Measurements from ENCODE around the gene RERE.

Gene RERE

DNA sequence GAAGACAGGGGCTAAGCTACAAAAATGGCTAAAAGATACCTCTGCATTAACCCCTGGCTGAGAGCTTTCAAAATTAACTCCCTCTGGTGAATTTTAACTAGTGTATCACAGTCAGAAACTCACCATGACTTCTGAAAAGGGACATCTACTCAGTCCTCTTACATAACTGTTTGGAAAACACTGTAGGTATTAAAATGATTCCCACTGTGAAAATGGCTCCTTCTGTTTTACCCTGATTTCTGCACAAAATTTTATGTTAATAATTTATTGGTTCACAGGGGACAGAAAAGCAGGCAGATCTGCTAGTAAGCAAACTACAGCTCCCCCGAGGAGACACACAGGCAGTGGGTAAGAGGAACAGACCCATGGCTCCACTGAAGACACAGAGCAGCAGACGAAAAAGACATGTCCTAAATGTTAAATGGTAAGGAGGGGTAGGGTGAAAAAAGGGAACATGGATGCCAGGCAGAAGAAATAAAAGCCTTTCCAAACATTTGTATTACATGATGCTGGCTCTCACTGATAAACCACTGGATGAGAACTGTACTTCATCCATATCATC is 387.8 kb downstream of the RERE start:
- no peak for DNase-seq (ENCODE audit: insufficient read length)
- TF ChIP-seq POLR2A (IDR thresholded peaks at IDR 0.05; ENCODE audit: low read depth, low read length) = no peak
- no peak for FAIRE-seq

DNA sequence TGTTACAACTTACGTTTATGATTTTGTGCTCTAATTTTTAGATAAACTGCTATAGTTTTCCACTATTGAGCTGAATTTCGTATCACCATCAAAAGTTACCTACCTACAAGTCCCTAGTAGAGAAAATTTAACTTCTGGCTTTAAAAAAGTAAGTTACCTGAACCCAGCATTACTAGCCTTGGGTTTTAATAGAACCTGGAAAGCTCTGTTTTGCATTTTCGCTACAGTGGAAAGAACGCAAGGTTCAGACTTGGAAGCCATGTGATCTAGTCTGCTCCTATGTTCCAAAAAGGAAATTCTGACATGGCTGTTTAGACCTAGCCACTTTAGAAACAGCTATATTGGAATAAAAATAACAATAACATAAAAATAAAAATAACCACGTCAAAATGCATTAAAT is 389.0 kb downstream of the RERE start:
- FAIRE-seq = no peak
- no peak for DNase-seq (ENCODE audit: insufficient read length)
- no peak for TF ChIP-seq POLR2AphosphoS5 (IDR thresholded peaks at IDR 0.05; ENCODE audit: low read depth, low read length)
- TF ChIP-seq POLR2A (IDR thresholded peaks at IDR 0.05; ENCODE audit: low read depth, low read length) = no peak
- TF ChIP-seq TAF1 (IDR thresholded peaks at IDR 0.05; ENCODE audit: borderline replicate concordance, low read depth, low read length) = no peak

DNA sequence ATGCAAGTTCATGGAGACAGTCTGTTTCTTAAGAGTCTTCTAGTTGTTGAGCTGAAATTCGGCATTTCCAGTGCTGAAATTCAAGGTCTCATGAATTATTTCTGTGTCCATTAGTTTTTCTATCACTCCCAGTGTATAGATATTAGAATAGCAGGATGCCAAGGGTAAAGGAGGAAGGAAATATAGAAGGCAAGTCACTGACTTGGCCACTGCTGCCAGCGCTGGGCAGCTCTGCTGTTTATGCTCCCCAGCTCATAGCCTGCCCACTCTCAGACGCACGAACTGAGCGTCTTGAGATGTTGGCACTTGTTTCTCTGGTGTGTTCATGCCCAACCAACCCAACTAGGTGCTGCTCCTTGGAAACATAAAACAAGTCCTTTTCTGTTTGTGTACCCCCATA is 389.5 kb downstream of the RERE start:
- FAIRE-seq (no peak), DNase-seq (ENCODE audit: insufficient read length) (no peak)
- TF ChIP-seq POLR2A (IDR thresholded peaks at IDR 0.05; ENCODE audit: low read depth, low read length) (no peak), TAF1 (IDR thresholded peaks at IDR 0.05; ENCODE audit: borderline replicate concordance, low read depth, low read length) (no peak), POLR2AphosphoS5 (IDR thresholded peaks at IDR 0.05; ENCODE audit: low read depth, low read length) (no peak)

DNA sequence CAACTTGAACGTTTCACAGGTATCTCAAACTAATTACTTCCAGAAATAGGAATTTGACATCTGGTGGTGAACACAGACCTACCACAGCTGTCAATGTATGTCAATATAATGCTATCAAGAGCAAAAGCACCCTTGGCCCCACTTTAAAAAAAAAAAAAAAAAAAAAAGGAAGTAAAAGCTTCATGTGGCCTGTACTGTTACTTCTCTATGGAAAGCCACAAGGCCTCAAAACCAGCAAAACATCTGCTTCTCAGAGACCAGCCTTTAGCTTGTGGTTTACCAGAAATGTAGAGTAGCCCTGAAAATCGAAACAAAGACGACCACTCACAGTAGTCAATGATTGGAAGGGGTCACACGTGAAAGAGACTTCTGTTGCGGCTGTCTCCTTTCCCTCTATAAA is 389.9 kb downstream of the RERE start:
- peak; percentile 92 for FAIRE-seq
- DNase-seq (ENCODE audit: insufficient read length) = peak; percentile 36
- TF ChIP-seq TAF1 (IDR thresholded peaks at IDR 0.05; ENCODE audit: borderline replicate concordance, low read depth, low read length) = no peak
- no peak for TF ChIP-seq POLR2A (IDR thresholded peaks at IDR 0.05; ENCODE audit: low read depth, low read length)
- TF ChIP-seq POLR2AphosphoS5 (IDR thresholded peaks at IDR 0.05; ENCODE audit: low read depth, low read length) = no peak; the same call in 1 of the 2 replicates

DNA sequence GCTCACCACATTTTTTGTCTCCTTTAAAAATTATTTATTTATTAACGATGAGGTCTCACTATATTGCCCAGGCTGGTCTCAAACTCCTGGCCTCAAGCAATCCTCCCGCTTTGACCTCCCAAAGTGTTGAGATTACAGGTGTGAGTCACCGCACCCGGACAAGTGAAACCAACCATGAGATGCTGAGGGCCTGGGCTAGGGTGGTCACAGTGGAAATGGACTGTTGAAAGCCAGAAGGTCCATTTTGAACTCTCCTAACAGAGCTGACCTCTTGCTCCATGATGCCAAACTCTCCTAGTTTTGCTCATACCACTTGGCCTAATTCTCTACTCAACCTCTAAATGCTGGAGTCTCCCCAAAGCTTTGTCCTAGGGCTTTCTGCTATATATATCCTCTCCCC is 390.4 kb downstream of the RERE start:
- TF ChIP-seq TAF1 (IDR thresholded peaks at IDR 0.05; ENCODE audit: borderline replicate concordance, low read depth, low read length) = no peak
- TF ChIP-seq POLR2A (IDR thresholded peaks at IDR 0.05; ENCODE audit: low read depth, low read length) = no peak
- TF ChIP-seq POLR2AphosphoS5 (IDR thresholded peaks at IDR 0.05; ENCODE audit: low read depth, low read length) = no peak
- FAIRE-seq (no peak), DNase-seq (ENCODE audit: insufficient read length) (no peak)

DNA sequence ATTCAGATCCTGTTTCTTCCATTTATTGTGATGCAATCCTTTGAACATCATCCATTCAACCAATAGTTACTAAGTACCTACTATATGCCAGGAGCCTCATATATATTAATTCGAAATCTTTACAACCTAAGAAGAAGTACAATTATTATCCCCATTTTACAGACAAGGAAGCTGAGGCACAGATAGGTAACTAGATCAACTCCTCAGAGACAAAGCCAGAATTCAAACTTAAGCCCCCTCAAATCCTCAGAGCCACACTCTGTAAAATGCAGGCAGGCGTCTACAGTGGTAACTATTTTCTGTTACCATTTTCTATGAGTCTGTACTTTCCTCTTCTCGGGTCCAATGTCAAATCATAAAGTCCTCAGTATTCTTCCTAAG is 391.7 kb downstream of the RERE start:
- DNase-seq (ENCODE audit: insufficient read length) (no peak), FAIRE-seq (no peak)
- TF ChIP-seq TAF1 (IDR thresholded peaks at IDR 0.05; ENCODE audit: borderline replicate concordance, low read depth, low read length) (no peak), POLR2AphosphoS5 (IDR thresholded peaks at IDR 0.05; ENCODE audit: low read depth, low read length) (no peak), POLR2A (IDR thresholded peaks at IDR 0.05; ENCODE audit: low read depth, low read length) (no peak)

DNA sequence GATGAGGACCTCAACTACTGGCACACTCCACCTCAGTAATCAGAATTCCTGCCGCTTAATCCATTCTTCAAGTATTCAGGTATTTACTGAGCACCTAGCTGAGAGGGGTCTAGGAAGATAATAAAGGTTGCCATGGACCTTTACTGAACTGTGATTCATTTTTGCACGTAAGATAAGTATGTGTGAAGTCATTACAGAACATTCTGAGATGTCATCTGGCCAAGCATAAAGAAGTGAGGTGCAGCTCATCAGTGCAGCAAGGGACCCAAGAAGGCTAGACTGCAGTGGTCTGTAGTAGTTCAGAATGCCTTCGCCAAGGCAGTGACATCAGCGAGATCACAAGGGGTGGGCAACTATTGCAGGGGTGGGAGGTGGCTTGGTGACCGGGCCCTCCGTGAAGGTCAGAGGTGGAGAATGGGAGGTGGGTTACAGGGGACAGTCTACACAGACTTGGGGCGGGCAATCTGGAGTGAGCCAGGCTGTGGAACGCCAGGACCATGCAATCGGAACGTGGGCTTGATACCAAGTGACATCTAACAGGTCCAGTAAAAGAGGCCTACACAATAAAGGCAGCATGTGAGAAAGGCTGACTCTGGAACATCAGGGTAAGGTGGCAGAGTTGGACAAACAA is 392.2 kb downstream of the RERE start:
- FAIRE-seq (no peak), DNase-seq (ENCODE audit: insufficient read length) (no peak)
- TF ChIP-seq POLR2A (IDR thresholded peaks at IDR 0.05; ENCODE audit: low read depth, low read length) (no peak), POLR2AphosphoS5 (IDR thresholded peaks at IDR 0.05; ENCODE audit: low read depth, low read length) (no peak), TAF1 (IDR thresholded peaks at IDR 0.05; ENCODE audit: borderline replicate concordance, low read depth, low read length) (no peak)

DNA sequence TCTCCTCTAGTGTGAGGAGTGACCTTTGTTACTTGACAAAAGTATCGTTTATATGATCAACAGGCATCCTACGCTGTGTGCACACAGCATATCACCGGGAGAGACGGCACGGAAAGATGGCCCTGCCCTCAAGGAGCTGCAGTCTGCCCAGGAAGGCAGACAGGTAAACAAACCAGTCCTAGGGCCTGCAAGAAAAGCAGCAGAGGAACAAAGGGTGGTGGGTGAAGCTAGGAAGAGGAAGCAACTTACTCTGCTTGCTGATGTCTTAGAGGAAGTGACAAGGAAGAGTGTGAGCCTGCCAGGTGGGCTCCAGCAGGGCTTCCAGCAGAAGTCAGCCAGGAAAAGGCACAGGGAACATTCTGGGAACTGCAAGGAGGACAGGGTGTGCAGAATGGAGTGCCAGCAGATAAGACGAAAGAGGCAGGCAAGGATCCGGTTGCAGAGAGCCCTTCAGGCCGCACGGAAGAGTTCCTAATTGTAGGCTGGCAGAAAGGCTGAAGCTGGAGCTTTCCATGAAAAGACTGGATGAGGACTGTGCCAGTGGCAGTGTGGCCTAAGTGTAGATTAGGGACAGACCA is 392.8 kb downstream of the RERE start:
- FAIRE-seq (peak; percentile 83), DNase-seq (ENCODE audit: insufficient read length) (no peak)
- TF ChIP-seq POLR2A (IDR thresholded peaks at IDR 0.05; ENCODE audit: low read depth, low read length) (no peak), TAF1 (IDR thresholded peaks at IDR 0.05; ENCODE audit: borderline replicate concordance, low read depth, low read length) (no peak), POLR2AphosphoS5 (IDR thresholded peaks at IDR 0.05; ENCODE audit: low read depth, low read length) (no peak)

DNA sequence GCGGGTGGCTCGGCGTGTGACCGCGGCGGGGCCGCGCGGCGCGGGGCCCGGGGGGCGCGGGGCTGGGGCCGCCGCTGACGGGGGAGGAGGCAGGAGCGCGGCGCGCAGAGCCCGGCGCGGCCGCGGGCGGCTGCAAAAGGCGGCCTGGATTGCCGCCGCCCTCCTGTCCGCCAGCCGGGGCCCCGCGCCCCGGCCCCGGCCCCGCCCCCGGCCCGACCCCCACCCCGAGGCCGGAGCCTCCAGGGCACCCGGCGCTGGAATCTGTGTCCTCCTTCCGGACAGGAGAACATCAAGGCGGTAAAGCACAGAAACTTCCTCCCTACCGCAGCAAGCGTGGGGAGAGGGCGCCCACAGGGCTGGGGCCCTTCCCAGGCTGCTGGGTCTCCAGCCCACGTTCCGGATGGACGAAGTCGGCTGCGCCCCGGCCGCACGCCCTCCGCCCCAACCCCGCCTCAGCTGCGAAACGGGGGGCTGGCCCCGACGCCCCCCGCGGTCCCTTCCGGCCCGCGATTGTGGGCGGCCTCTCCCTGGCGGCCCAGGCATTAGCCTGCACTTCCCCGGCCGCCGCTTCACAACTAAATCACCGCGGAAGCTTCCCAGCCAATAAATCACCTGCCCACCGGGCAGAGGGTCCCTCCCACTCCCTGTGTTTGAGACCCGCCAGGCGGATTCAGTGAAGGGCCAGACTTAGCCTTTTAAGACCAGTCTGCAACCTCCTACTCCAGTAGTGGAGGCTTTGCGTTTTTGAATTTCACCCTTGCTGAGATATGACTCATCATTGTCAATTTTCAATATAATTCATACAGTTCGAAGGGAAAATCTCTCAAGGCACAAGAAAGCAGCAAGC is 393.5 kb downstream of the RERE start:
- DNase-seq (ENCODE audit: insufficient read length) (peak; percentile 37), FAIRE-seq (peak; percentile 61)
- TF ChIP-seq TAF1 (IDR thresholded peaks at IDR 0.05; ENCODE audit: borderline replicate concordance, low read depth, low read length) (0 out of 2 replicates have a peak, but pooled peaks have one; percentile 20), POLR2AphosphoS5 (IDR thresholded peaks at IDR 0.05; ENCODE audit: low read depth, low read length) (no peak), POLR2A (IDR thresholded peaks at IDR 0.05; ENCODE audit: low read depth, low read length) (no peak)

DNA sequence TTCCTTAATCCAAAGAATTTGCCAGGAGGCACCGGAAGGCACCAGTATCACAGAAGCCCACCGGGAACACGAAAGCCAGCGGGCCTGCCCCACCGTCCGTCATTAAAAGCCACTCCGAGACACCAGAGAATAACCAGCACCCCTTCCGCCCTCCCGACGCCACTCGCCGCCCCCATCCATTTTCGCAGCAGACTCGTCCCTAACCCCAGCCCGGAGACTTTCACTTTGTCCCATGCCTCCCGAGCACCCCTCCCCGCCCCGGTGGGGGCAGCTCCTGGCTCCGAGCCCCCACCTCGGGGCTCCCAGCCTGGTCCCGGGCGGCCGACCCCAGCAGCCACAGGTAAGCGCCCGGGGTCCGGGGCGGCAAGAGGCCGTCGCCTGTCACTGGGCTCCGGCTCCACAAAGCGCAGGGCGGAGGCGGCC is 394.2 kb downstream of the RERE start:
- DNase-seq (ENCODE audit: insufficient read length) (no peak), FAIRE-seq (peak; percentile 63)
- no peak for TF ChIP-seq TAF1 (IDR thresholded peaks at IDR 0.05; ENCODE audit: borderline replicate concordance, low read depth, low read length)
- no peak for TF ChIP-seq POLR2A (IDR thresholded peaks at IDR 0.05; ENCODE audit: low read depth, low read length)
- no peak for TF ChIP-seq POLR2AphosphoS5 (IDR thresholded peaks at IDR 0.05; ENCODE audit: low read depth, low read length)

DNA sequence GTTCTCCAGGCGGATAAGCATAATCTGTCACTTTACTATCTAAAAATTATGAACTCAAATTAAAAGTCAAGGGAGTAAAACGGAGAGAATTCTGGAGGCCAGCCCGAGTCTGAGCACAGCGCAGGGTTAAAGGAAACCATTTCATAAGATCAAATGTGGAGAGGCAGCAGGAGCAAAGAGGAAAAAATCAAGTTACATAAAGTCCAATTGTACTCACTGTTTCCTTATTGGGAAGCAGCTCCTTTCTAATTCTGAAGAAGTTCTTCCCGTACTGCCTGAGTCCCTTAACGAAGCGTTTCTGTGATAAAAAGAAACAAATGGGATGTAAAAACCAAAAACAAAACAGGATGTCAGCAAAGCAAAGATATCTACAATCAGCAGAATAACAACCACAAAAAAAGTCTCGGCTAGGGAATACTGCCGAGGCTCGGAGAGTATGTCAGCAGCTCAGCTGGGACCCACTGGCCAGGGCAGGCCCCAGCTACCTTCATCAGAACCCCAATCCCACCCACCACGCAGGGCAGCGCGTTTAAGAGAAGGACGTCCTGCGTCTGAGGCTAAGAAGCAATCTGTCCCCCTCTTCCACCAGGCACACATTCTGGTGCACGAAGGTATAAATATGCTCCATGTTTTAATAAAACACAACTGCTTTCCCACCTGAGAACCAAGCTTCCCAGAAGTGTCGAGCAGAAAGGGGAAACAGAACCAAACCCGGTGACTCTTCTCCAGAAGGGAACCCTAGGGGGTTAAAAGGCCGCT is 394.8 kb downstream of the RERE start:
- no peak for DNase-seq (ENCODE audit: insufficient read length)
- no peak for TF ChIP-seq TAF1 (IDR thresholded peaks at IDR 0.05; ENCODE audit: borderline replicate concordance, low read depth, low read length)
- TF ChIP-seq POLR2AphosphoS5 (IDR thresholded peaks at IDR 0.05; ENCODE audit: low read depth, low read length) = no peak
- TF ChIP-seq POLR2A (IDR thresholded peaks at IDR 0.05; ENCODE audit: low read depth, low read length) = no peak
- FAIRE-seq = no peak
